ENCODE measurements around the gene CLIP1. TPM values are rescaled to one million over a fixed set of nuclear protein-coding genes. Genes with fewer than 3 reads are reported as not detected.
"Not testable (repeated sequence)": the region's sequence is repeated elsewhere in the genome, so short reads cannot be mapped to it uniquely, and the experiment has no call there.

CLIP1 gene
- total and polyA plus RNA-seq, 2 of the 8 experiments (the other 6 are each of a cell fraction or from before 2014, with no cell fraction given) = 19.0 to 27.6 TPM

DNA sequence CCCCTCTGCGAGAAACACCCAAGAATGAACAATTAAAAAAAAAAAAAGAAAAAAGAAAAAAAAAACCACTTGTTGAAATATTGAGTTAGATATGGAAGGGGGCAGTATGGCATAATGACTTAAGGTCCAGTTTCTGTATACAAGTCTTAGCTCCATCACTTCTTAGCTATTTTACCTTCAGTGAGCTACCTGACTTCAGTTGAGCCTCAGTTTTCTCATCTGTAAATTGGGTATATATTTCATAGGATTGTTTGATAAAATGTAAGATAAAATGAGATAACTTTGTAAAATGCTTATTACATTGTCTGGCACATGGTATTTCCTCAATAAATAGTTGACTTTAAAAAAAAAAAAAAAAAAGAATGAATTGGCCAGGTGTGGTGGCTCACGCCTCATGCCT, 64.1 kb downstream of the CLIP1 start:
- H3K18ac ChIP-seq (ENCODE audit: extremely low read depth, low read length); H4K20me1 ChIP-seq (replicated peaks in 1 of 2; ENCODE audit: control insufficient read depth in 1 of 2, insufficient read depth in 2 of 2, low read length in 2 of 2); H2BK5ac ChIP-seq (ENCODE audit: low read depth, low read length); H2AK5ac ChIP-seq (ENCODE audit: low read depth, low read length); H4K8ac ChIP-seq (ENCODE audit: extremely low read depth, insufficient read depth, low read length); H3K4ac ChIP-seq (replicated peaks; ENCODE audit: insufficient read length, low read depth, low read length); H4K91ac ChIP-seq (replicated peaks; ENCODE audit: insufficient read length, low read length); H3K27ac ChIP-seq (ENCODE audit: low read depth, low read length); H3K4me2 ChIP-seq (ENCODE audit: insufficient read depth in 1 of 2, low read depth in 2 of 2, low read length in 2 of 2); FAIRE-seq; H3K4me1 ChIP-seq (replicated peaks in 1 of 4; ENCODE audit: control insufficient read depth in 3 of 4, insufficient read depth in 4 of 4, low read length in 3 of 4); H3K79me1 ChIP-seq (ENCODE audit: low read depth, low read length); H2BK120ac ChIP-seq (replicated peaks; ENCODE audit: low read depth, low read length); H3K9me3 ChIP-seq (ENCODE audit: insufficient read depth in 2 of 2, low read depth in 1 of 2, low read length in 1 of 2); H3K27me3 ChIP-seq (replicated peaks in 1 of 4; ENCODE audit: control insufficient read depth in 3 of 4, extremely low read depth in 1 of 4, insufficient read depth in 3 of 4, low read length in 3 of 4); H3K14ac ChIP-seq (ENCODE audit: insufficient read length); H3K79me2 ChIP-seq (ENCODE audit: control insufficient read depth in 1 of 2, insufficient read depth in 2 of 2, low read length in 2 of 2); H3K23ac ChIP-seq (ENCODE audit: insufficient read length); H2BK12ac ChIP-seq (ENCODE audit: low read depth, low read length); H3K56ac ChIP-seq (replicated peaks; ENCODE audit: insufficient read length, low read depth, low read length); H3K23me2 ChIP-seq (ENCODE audit: low read depth, low read length); H3K36me3 ChIP-seq (ENCODE audit: control insufficient read depth in 2 of 4, insufficient read depth in 4 of 4, low read length in 3 of 4); H3K9ac ChIP-seq (replicated peaks in 1 of 4; ENCODE audit: extremely low read depth in 1 of 4, low read depth in 3 of 4, low read length in 3 of 4); H4K5ac ChIP-seq (ENCODE audit: insufficient read length, low read depth, low read length); POLR2A ChIA-PET (ENCODE audit: partially characterized antibody); H2BK15ac ChIP-seq (ENCODE audit: low read length); DNase-seq (ENCODE audit: low read depth in 1 of 2, low spot score in 2 of 2); H3K4me3 ChIP-seq (ENCODE audit: extremely low read depth in 1 of 4, insufficient read depth in 2 of 4, low read depth in 3 of 4, low read length in 4 of 4); H2BK20ac ChIP-seq (ENCODE audit: low read length); H2AFZ ChIP-seq (ENCODE audit: low read length): not testable (repeated sequence)
- CTCF ChIA-PET (ENCODE audit: partially characterized antibody) = interaction anchor here (1.2 to 2.2 kb wide), 2 partner anchors 8 to 10 kb away, joined by 4 to 7 read pairs; no protein-coding TSS in a partner anchor
- 70% methylated on average over 1 of the region's 2 CpGs; no CpG with 5 or more reads in 1 of the 2 experiments for WGBS, 2 experiments (ENCODE audit: extremely low coverage in 1 of 2, insufficient coverage in 1 of 2, insufficient read length in 1 of 2, insufficient replicate concordance in 2 of 2, low coverage in 1 of 2, low lambda C conversion rate in 2 of 2, missing lambda C conversion rate in 1 of 2)

GRCh38 chr12:122357536-122357935, 64.9 kb downstream of the CLIP1 start:
- H4K5ac ChIP-seq (ENCODE audit: insufficient read length, low read depth, low read length); H3K27me3 ChIP-seq (replicated peaks in 1 of 4; ENCODE audit: control insufficient read depth in 3 of 4, extremely low read depth in 1 of 4, insufficient read depth in 3 of 4, low read length in 3 of 4); H3K9ac ChIP-seq (replicated peaks in 1 of 4; ENCODE audit: extremely low read depth in 1 of 4, low read depth in 3 of 4, low read length in 3 of 4); H2BK15ac ChIP-seq (ENCODE audit: low read length); H4K8ac ChIP-seq (ENCODE audit: extremely low read depth, insufficient read depth, low read length); H2AK5ac ChIP-seq (ENCODE audit: low read depth, low read length); DNase-seq (ENCODE audit: low read depth in 1 of 2, low spot score in 2 of 2); H3K14ac ChIP-seq (ENCODE audit: insufficient read length); H3K18ac ChIP-seq (ENCODE audit: extremely low read depth, low read length); H3K27ac ChIP-seq (ENCODE audit: low read depth, low read length); H3K56ac ChIP-seq (replicated peaks; ENCODE audit: insufficient read length, low read depth, low read length); H3K79me2 ChIP-seq (ENCODE audit: control insufficient read depth in 1 of 2, insufficient read depth in 2 of 2, low read length in 2 of 2); H3K36me3 ChIP-seq (ENCODE audit: control insufficient read depth in 2 of 4, insufficient read depth in 4 of 4, low read length in 3 of 4); POLR2A ChIA-PET (ENCODE audit: partially characterized antibody); H3K23ac ChIP-seq (ENCODE audit: insufficient read length); H2BK20ac ChIP-seq (ENCODE audit: low read length); H3K79me1 ChIP-seq (ENCODE audit: low read depth, low read length); H4K91ac ChIP-seq (replicated peaks; ENCODE audit: insufficient read length, low read length); H2AFZ ChIP-seq (ENCODE audit: low read length); H2BK5ac ChIP-seq (ENCODE audit: low read depth, low read length); H3K4me2 ChIP-seq (ENCODE audit: insufficient read depth in 1 of 2, low read depth in 2 of 2, low read length in 2 of 2); H4K20me1 ChIP-seq (replicated peaks in 1 of 2; ENCODE audit: control insufficient read depth in 1 of 2, insufficient read depth in 2 of 2, low read length in 2 of 2); H2BK12ac ChIP-seq (ENCODE audit: low read depth, low read length); H3K23me2 ChIP-seq (ENCODE audit: low read depth, low read length); FAIRE-seq; H2BK120ac ChIP-seq (replicated peaks; ENCODE audit: low read depth, low read length); H3K4me3 ChIP-seq (ENCODE audit: extremely low read depth in 1 of 4, insufficient read depth in 2 of 4, low read depth in 3 of 4, low read length in 4 of 4); CTCF ChIA-PET (ENCODE audit: partially characterized antibody); H3K4me1 ChIP-seq (replicated peaks in 1 of 4; ENCODE audit: control insufficient read depth in 3 of 4, insufficient read depth in 4 of 4, low read length in 3 of 4); H3K9me3 ChIP-seq (ENCODE audit: insufficient read depth in 2 of 2, low read depth in 1 of 2, low read length in 1 of 2); H3K4ac ChIP-seq (replicated peaks; ENCODE audit: insufficient read length, low read depth, low read length): not testable (repeated sequence)
- WGBS, 2 experiments (ENCODE audit: extremely low coverage in 1 of 2, insufficient coverage in 1 of 2, insufficient read length in 1 of 2, insufficient replicate concordance in 2 of 2, low coverage in 1 of 2, low lambda C conversion rate in 2 of 2, missing lambda C conversion rate in 1 of 2) = no CpG with 5 or more reads among the region's 32 CpGs

Data from H1 (cell line).